ENCODE data around the gene RABGEF1. TPM values are rescaled to one million over a fixed set of nuclear protein-coding genes. Genes with fewer than 3 reads are reported as not detected.
"Not testable (repeated sequence)": the region's sequence is repeated elsewhere in the genome, so short reads cannot be mapped to it uniquely, and the experiment has no call there.

Gene RABGEF1
- total RNA-seq, 1 donor from 2014 or later, result 14.9 TPM

GRCh38 chr7:66832531-66833351, 92.2 kb downstream of the RABGEF1 start:
- ATAC-seq (ENCODE audit: poor library complexity), result no peak
- intact Hi-C loops (cut with DNase I), result no loop called here
- no peak for DNase-seq

DNA sequence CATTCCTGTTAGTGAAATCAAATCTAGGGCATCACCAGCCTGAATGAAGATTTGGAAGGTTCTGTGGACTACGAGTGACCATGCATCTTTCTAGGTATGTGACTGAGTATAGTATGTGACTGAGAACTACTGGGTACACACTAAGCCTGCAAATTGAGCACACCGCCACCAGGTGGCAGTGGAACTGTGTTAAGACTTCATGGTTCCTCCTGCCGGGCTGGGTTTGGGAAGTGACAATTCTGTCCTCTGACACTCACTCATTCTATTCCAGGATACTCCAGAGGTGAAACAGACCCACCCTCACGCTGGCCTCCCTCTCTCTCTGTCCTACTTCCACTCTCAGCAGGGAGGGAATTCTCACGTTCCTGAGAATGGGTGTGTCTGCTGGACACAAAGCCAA, 96.5 kb downstream of the RABGEF1 start:
- intact Hi-C loops (cut with DNase I), result no loop called here
- no peak for DNase-seq
- no peak for ATAC-seq (ENCODE audit: poor library complexity)

- intact Hi-C loops (cut with DNase I), result no loop called here
- DNase-seq (no peak), ATAC-seq (ENCODE audit: poor library complexity) (no peak)
Measured at GRCh38 chr7:66837661-66838060, 97.1 kb downstream of the RABGEF1 start.

GRCh38 chr7:66839814-66840213, 99.3 kb downstream of the RABGEF1 start:
- intact Hi-C loops (cut with DNase I), result no loop called here
- DNase-seq (no peak), ATAC-seq (ENCODE audit: poor library complexity) (no peak)

DNA sequence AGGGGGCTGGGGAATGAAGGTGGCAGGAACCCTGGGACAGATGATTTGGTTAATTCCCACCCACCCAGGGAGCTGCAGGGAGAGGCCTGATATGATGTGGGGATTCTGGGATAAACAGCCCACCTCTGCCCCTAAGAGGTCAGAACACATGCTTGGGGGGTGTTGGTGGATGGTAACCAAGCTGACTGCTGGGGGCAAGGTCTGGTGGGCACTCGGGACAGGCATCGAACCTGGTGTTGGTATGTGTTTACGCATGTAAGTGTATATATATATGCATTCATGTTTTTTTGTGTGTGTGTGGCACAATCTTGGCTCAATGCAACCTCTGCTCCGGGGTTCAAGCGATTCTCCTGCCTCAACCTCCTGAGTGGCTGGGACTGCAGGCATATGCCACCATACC, 99.8 kb downstream of the RABGEF1 start:
- intact Hi-C loops (cut with DNase I), result no loop called here
- ATAC-seq (ENCODE audit: poor library complexity), result no peak
- DNase-seq, result no peak

GRCh38 chr7:66841898-66842297, 101.4 kb downstream of the RABGEF1 start:
- no peak for ATAC-seq (ENCODE audit: poor library complexity)
- intact Hi-C loops (cut with DNase I), result no loop called here

GRCh38 chr7:66843492-66843891, 103.0 kb downstream of the RABGEF1 start:
- not testable (repeated sequence) for DNase-seq

More at GRCh38 chr7:66841898-66842297, 101.4 kb downstream of the RABGEF1 start:
- DNase-seq, result no peak

DNA sequence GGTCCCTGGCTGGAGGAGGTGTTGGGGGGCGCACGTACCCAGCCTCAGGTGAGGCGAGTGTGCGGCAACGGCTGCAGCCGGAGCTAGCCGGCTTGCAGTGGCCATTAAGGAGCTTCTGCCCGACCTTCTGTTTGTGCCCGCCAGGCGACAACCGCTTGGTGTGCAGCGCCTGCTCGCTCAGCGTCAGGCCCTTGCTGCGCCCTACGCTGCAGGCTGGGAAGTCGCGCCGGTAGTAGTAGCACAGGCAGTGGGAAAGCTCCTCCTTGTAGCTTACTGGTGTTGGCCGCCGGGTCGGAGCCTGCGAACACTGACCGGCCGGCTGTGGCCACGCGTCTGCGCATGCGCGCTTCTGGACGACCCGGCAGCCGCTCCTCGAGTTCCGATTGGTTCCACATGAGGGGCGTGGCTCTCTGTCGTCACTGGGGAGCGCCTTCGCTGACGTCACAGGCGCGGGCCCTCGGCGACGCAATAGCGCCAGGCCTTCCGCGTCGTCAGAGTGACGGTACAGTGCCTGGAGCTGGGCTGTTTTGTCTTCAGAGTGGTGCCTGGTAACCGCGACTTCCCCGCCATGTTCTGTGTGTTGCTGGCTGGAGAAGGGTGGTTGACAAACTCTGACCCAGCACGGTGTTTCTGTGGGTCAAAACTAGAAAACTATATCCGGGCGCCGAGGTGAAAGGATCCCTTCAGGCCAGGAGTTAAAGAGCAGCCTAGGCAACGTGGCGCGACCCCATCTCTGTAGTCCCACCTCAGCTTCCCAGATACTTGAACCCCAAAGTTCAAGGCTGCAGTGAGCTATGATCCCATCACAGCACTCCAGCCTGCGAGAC, 104.2 kb downstream of the RABGEF1 start:
- peak; percentile 97 for ATAC-seq (ENCODE audit: poor library complexity)
- DNase-seq, result peak; percentile 99
- intact Hi-C loops (cut with DNase I), result no loop called here

More at GRCh38 chr7:66843492-66843891, 103.0 kb downstream of the RABGEF1 start:
- ATAC-seq (ENCODE audit: poor library complexity); intact Hi-C loops (cut with DNase I): not testable (repeated sequence)

DNA sequence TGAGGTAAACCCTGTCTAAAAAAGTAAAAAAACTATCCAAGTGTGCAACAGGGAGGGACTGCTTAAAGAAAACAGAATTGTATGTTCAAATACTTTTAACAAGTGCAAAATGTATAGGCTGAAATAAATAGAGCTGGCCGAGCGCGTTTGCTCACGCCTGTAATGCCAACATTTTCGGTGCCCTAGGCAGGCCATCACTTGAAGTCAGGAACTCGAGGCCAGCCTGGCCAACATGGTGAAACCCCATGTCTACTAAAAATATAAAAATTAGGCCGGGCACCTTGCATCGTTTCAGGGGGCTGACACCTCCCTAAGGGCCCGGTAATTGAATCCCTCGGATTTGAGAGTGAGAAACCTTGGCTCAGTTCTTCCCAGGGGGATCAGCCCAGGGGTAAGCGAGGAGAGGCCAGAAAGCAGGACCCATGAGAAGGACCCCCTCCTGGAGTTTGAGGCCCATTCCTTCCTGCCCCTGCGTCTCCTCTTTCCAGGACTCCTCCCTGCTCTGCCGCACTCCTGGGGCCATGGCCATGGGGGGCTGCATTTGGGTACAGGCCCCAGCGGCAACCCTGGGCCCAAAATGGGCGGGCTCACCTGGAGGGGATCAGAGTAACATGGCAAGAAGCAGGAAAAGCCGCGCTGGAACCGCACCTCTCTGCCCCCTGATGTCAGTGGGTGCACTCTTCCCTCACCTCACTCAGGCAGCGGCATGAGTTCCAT, 105.0 kb downstream of the RABGEF1 start:
- no peak for ATAC-seq (ENCODE audit: poor library complexity)
- intact Hi-C loops (cut with DNase I), result no loop called here
- no peak for DNase-seq

DNA sequence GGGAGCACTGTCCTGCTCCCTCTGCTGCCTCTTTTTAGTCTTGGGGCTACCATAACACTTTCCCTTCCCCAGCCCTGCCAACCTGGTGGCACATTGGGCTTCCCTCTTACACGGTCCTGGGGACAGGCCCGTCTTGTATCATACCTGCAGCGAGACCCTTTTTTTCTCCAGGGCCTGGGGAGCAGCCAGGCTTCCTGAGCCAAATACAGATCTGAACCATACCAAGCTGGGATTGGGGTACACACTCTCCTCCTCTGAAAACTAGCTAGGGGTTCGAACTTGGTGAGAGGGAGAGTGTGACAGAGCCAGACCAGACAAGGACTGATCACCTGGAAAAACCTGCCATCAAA, 105.5 kb downstream of the RABGEF1 start:
- ATAC-seq (ENCODE audit: poor library complexity); DNase-seq; intact Hi-C loops (cut with DNase I): not testable (repeated sequence)

DNA sequence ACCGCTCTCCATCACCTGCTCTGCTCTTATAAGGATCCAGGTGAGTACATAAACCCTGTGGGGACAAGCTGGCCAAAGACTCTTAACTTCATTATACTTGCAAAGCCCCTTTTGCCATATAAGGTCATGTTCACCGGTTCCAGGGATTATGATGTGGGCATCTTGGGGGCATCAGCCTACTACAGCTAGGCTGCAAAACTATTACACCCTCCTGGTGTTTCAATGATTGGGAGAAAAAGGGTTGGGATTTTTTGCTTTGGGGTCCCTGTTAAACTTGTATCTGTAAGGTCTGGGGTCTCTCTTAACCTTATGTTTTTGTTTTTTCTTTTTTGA, 107.0 kb downstream of the RABGEF1 start:
- DNase-seq; ATAC-seq (ENCODE audit: poor library complexity); intact Hi-C loops (cut with DNase I): not testable (repeated sequence)

- DNase-seq, result no peak
- intact Hi-C loops (cut with DNase I), result no loop called here
- ATAC-seq (ENCODE audit: poor library complexity), result no peak
Measured at GRCh38 chr7:66847879-66848790, 107.6 kb downstream of the RABGEF1 start.

GRCh38 chr7:66859339-66859738, 118.8 kb downstream of the RABGEF1 start:
- DNase-seq, result no peak
- no peak for ATAC-seq (ENCODE audit: poor library complexity)
- intact Hi-C loops (cut with DNase I), result no loop called here

DNA sequence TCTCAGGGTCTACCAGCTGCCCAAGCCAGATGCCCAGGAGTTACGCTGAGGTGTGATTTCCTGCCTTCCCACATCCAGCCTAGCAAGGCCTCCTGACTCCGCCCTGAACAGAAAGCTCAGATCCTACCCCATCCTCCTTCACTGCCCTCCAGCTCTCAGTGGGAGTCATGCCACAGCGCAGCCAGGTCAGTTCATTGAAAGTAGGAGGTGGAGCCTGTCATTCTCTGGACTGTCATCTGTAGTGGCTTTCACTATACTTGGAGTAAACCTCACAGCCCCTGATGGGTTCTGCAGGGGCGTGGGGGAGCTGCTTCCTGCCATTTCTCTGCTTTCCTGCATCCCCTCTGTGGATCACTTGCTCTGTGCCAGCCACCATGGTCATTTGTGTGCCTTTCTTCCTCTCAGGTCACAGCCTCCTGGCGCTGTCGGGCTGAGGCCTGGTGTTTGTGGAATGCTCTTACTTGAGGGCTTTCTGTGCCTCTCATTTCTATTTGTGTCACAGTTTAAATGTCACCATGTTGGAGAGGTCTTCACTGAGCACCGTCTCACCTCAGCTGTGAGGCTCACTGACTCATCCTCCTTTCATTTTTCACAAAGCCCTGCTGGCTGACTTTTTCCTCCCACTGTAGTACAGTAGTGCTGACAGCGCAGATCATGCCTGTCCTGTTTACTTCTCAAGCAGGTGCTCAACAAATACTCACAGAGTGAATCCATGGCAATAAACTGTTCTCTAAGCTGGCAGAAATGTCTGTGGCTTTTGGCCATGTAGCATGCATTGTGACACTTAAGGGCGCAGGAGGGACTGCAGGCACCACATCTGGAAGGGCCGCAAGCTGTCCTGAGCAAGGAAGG, 119.5 kb downstream of the RABGEF1 start:
- intact Hi-C loops (cut with DNase I), result no loop called here
- peak; percentile 84 for ATAC-seq (ENCODE audit: poor library complexity)

GRCh38 chr7:66860767-66861166, 120.2 kb downstream of the RABGEF1 start:
- DNase-seq, result no peak
- intact Hi-C loops (cut with DNase I), result no loop called here
- no peak for ATAC-seq (ENCODE audit: poor library complexity)

More for the DNA sequence above, 119.5 kb downstream of the RABGEF1 start:
- DNase-seq, result no peak

Data from Right ventricle myocardium superior (tissue), 1 donor.